Measurements from ENCODE around the gene PTGES3.

Gene PTGES3

GRCh38 chr12:56636675-56637540, 51.2 kb downstream of the PTGES3 start:
- H3K27ac ChIP-seq = peak overlapping the region; percentile 88 to 92
- H3K27me3 ChIP-seq = no peaks in the 10 kb centered on the region
- peak; percentile 100 for DNase-seq
- no peaks in the 10 kb centered on the region for H3K9me3 ChIP-seq
- H3K4me1 ChIP-seq = peaks cover 0 to 32% (median 30%) of the 10 kb centered on the region in 4 donors
- H3K4me3 ChIP-seq = peak overlapping the region; percentile 63 to 86
- intact Hi-C loops (cut with DNase I; ENCODE audit: low total_unique reads) = loop anchor here (2.0 kb wide), 1 partner anchor 114 kb away; no protein-coding TSS in a partner anchor
- H3K36me3 ChIP-seq = peaks cover 42 to 44% (median 43%) of the 10 kb centered on the region in 3 donors
- peak; percentile 42 to 50 for TF ChIP-seq CTCF (IDR thresholded peaks at IDR 0.05)

GRCh38 chr12:56635806-56636674, 52.0 kb downstream of the PTGES3 start:
- H3K27me3 ChIP-seq = no peaks in the 10 kb centered on the region
- H3K36me3 ChIP-seq = peaks cover 34 to 36% (median 34%) of the 10 kb centered on the region in 3 donors
- no peaks in the 10 kb centered on the region for H3K9me3 ChIP-seq
- DNase-seq = peak; percentile 95 to 98
- intact Hi-C loops (cut with DNase I; ENCODE audit: low total_unique reads) = loop anchor here (2.0 kb wide), 1 partner anchor 113 kb away; no protein-coding TSS in a partner anchor
- peaks cover 0 to 41% (median 38%) of the 10 kb centered on the region in 4 donors for H3K4me1 ChIP-seq
- no peak for TF ChIP-seq CTCF (IDR thresholded peaks at IDR 0.05)
- H3K27ac ChIP-seq = peak overlapping the region; percentile 88 to 92
- H3K4me3 ChIP-seq = peak overlapping the region; percentile 63 to 86

GRCh38 chr12:56634837-56635791, 53.0 kb downstream of the PTGES3 start:
- H3K4me1 ChIP-seq = peaks cover 0 to 50% (median 46%) of the 10 kb centered on the region in 4 donors
- intact Hi-C loops (cut with DNase I; ENCODE audit: low total_unique reads) = loop anchor here (5.0 kb wide), 1 partner anchor 43 kb away; no protein-coding TSS in a partner anchor

GRCh38 chr12:56634242-56634836, 53.7 kb downstream of the PTGES3 start:
- peaks cover 17 to 19% (median 19%) of the 10 kb centered on the region in 3 donors for H3K36me3 ChIP-seq
- peak overlapping the region; percentile 88 to 92 for H3K27ac ChIP-seq
- DNase-seq = peak; percentile 36 to 87
- H3K4me3 ChIP-seq = peak overlapping the region; percentile 63 to 86
- H3K9me3 ChIP-seq = no peaks in the 10 kb centered on the region
- peaks cover 0 to 50% (median 46%) of the 10 kb centered on the region in 4 donors for H3K4me1 ChIP-seq
- intact Hi-C loops (cut with DNase I; ENCODE audit: low total_unique reads) = loop anchor here (5.0 kb wide), 1 partner anchor 42 kb away; no protein-coding TSS in a partner anchor
- no peaks in the 10 kb centered on the region for H3K27me3 ChIP-seq
- no peak for TF ChIP-seq CTCF (IDR thresholded peaks at IDR 0.05)

More at GRCh38 chr12:56634837-56635791, 53.0 kb downstream of the PTGES3 start:
- TF ChIP-seq CTCF (IDR thresholded peaks at IDR 0.05) = peak; percentile 15 to 26
- Histone ChIP-seq H3K27me3 (no peaks in the 10 kb centered on the region), H3K9me3 (no peaks in the 10 kb centered on the region), H3K4me3 (peak overlapping the region; percentile 63 to 86), H3K36me3 (peaks cover 25 to 27% (median 26%) of the 10 kb centered on the region in 3 donors), H3K27ac (peak overlapping the region; percentile 88 to 92)
- DNase-seq = peak; percentile 67 to 88

Data from tibial artery (tissue), 4 donors.